ENCODE measurements around the gene TSTD1. TPM values are rescaled to one million over a fixed set of nuclear protein-coding genes. Genes with fewer than 3 reads are reported as not detected.
"Not testable (repeated sequence)": the region's sequence is repeated elsewhere in the genome, so short reads cannot be mapped to it uniquely, and the experiment has no call there.

The TSTD1 gene
- polyA plus RNA-seq, 3 donors: 61.6 to 79.0 (median 67.7) TPM

DNA sequence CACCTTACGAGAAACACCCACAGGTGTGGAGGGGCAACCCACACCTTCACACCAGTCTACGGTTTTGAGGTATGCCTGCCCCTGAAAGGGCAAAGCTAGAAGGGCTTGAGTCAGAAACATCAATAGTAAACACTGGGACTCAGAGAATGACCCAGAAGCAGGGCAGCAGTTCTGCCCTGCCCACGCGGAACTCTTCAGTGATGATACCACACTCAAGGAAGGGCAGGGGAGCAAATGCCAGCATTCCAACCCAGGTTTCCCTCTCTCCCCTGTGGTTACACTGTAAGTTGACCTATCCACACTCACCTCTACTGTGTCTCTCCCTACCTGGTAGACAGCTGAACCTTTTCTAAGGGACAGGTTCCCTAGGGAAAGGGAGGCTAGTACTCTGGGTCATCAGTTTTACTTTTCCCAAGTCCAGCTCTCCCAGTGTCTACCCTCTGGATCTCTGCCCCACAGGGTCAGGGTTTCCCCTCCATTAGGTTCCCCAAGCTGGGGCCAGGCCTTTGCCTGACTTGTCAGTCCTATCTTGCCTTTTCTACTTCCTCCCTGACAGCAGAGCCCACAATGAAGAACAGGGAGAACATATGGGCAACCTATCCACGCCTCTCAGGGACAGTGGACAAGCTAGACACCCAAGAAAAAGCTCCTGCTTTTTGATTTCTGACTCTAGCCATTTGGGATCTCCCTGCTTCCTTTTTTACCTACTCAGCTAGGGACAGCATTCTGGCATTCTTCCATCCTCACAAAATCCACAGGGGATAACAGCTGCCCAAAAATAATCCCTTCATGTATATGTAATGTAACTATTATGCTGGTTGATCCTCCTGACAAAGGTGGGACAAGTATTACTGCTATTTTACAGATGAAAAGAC is 20.8 kb downstream of the TSTD1 start:
- DNase-seq: no peak

DNA sequence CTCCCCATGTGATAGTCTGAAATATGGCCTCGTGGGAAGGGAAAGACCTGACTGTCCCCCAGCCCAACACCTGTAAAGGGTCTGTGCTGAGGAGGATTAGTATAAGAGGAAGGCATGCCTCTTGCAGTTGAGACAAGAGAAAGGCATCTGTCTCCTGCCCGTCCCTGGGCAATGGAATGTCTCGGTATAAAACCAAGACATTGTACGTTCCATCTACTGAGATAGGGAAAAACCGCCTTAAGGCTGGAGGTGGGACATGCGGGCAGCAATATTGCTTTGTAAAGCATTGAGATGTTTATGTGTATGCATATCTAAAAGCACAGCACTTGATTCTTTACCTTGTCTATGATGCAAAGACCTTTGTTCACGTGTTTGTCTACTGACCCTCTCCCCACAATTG is 21.6 kb downstream of the TSTD1 start:
- not testable (repeated sequence) for DNase-seq

DNA sequence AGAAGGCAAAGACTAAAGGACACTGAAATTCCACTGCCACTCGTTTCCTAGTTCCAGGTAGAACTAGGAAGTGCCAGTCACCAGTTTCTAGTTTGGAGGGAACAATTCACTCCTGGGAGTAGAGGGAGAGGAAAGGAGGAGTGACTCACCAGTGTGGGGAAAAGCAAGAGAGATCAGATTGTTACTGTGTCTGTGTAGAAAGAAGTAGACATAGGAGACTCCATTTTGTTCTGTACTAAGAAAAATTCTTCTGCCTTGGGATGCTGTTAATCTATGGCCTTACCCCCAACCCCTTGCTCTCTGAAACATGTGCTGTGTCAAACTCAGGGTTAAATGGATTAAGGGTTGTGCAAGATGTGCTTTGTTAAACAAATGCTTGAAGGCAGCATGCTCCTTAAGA is 22.1 kb downstream of the TSTD1 start:
- not testable (repeated sequence) for DNase-seq

DNA sequence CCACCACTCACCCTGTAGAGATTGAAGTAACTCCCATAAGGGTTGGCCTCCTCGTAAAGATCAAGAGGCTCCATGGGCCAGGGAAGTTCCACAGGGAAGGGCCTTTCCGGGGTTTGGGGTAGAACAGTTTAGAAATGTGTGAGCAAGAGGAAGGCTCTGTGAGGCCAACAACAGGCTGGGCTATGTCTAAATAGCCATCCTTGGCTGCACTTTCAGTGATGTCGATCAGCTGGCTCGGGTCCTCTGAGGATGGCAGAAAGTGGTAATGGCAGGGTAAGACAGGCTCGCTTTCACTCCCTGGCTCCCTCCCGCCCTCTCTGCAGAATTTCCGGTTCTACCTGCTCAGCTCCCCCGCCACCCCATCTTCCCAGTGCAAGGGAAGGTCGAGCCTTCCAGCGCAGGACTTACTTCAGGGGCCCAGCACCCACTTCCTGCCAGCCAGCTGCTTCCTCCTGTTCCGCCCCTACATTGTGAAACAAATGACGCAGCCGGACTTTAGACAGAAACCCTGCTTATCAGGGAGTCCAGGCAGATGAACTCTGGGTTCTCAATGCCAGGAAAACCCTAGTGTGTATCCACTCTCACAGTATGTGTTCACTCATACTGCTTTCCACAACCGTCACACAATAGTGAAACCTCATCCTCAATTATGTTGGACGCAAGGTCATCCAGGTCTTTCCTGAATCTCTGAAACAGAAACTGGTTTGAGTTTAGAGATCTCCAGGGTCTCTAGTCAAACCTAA is 25.1 kb downstream of the TSTD1 start:
- peak; percentile 58 for DNase-seq

DNA sequence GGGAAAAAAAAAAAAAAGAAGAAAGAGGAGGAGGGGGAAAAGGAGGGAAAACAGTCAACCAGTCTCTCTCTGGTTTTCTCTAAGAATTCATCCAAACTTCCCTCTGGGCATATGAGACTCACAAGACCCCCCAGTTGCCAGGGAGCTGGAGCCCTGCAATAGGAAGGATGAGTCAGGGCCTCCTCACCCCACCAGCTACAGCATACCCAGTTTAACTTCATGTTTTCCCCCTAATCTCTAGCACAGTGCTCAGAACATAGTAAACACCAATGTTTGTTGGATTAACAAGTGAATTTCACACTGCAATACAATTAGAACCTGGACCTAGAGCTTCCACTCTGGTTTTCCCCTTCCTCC is 25.7 kb downstream of the TSTD1 start:
- no peak for DNase-seq

DNA sequence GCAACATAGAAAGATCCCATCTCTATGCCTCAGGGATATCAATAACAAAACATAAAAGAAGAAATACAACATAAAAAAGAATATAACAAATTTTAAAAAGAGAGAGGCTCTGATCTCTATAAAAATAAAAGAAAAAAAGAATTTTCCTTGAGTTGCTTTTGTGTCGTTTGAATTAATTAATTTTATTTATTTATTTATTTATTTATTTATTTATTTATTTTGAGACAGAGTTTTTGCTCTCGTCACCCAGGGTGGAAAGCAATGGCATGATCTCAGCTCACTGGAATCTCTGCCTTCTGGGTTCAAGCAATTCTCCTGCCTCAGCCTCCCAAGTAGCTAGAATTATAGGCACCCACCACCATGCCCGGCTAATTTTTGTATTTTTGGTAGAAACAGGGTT is 26.3 kb downstream of the TSTD1 start:
- no peak for DNase-seq

DNA sequence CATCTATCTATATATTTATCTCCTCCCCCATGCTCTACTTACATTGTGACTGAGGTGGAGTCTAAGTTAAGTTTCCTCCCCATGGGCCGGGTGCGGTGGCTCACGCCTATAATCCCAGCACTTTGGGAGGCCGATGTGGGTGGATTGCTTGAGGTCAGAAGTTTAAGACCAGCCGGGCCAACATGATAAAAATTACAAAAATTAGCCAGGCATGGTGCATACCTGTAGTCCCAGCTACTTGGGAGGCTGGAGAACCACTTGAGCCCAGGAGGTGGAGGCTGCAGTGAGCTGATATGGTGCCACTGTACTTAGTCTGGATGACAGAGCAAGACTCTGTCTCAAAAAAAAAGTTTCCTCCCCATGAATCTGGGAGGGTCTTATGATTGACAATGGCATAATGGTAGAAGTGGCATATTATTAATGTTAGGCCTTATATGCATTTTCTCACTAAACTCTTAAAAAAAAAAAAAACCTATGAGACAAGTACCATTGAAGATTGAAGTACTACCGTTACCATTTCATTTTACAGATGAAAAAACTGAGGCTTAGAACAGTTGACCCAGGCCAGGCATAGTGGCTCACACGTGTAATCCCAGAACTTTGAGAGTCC is 29.1 kb downstream of the TSTD1 start:
- no peak for DNase-seq

DNA sequence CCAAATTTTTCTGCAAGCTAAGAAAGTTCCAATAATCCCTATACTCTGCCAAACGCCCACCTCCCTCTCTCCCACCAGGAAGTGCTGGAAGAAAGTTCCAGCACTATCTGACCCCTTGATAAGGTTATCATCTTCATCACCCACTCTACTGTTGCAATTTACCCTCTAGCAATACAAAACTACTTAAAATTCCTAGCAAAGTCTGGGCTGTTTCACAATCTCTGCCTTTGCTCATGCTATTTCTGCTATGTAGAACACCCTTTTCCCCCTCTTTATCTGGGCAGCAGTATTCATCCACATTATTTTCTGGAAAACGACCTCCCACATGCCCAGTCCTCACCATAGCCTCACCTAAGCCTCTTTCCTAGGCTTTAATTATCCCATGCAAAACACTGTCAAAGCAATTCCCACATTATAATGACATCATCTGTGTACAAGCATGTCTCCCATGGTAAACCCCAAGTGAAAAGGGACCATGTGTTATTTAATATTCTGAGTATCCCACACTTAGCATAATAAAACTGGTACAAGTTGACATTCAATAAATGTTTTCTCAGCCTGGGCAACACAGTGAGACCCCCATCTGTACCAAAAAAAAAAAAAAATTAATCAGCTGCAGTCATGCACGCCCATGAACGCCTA is 29.8 kb downstream of the TSTD1 start:
- DNase-seq: peak; percentile 26

DNA sequence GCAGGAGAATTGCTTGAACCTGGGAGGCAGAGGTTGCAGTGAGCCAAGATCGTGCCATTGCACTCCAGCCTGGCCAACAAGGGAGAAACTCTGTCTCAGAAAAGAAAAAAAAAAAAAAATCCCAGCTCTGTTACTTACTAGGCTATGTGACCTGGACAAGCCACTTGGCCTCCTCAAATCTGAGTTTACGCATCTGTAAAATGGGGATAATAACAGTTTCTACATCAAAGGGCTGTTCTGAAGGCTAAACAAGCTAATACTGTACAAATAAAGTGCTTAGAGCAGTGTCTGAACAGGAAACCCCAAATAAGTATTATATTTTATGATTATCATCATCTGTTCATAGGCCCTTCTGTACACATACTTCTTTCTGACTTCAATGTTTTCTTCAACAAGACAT is 31.4 kb downstream of the TSTD1 start:
- no peak for DNase-seq

DNA sequence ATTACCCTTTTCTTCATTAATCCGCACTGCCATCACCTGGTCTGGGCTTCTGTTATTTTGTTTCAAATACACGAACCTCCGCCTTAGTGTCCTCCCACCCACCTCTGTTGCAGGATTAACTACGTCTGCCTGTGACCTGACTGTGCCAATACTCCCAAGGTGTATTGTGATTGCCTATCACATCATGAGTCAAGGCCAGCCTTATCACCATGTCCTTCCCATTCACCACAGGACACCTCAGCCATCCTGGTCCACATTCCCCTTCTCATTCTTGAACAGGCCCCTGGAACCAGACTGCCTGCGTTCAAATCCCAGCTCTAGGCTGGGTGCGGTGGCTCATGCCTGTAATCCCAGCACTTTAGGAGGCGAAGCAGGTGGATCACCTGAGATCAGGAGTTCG is 32.2 kb downstream of the TSTD1 start:
- DNase-seq: no peak

DNA sequence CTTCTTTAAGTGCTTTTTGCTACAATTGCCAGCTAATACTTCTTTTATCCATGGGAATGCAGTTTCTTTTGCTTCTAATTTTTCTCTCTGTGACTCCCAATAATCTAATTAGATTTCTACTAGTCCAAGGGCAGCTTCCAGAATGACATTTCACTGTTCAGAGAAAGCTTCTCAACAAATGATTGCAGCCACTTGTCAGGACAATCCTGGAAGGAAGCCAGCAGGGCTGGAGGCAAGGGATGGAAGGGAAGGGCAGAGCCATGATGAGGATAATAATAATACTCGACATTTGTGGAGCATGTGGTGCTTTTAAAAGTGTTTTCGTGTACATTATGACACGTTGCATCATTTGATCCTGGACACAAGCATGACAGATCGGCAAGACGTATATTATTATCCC is 37.2 kb downstream of the TSTD1 start:
- no peak for DNase-seq

DNA sequence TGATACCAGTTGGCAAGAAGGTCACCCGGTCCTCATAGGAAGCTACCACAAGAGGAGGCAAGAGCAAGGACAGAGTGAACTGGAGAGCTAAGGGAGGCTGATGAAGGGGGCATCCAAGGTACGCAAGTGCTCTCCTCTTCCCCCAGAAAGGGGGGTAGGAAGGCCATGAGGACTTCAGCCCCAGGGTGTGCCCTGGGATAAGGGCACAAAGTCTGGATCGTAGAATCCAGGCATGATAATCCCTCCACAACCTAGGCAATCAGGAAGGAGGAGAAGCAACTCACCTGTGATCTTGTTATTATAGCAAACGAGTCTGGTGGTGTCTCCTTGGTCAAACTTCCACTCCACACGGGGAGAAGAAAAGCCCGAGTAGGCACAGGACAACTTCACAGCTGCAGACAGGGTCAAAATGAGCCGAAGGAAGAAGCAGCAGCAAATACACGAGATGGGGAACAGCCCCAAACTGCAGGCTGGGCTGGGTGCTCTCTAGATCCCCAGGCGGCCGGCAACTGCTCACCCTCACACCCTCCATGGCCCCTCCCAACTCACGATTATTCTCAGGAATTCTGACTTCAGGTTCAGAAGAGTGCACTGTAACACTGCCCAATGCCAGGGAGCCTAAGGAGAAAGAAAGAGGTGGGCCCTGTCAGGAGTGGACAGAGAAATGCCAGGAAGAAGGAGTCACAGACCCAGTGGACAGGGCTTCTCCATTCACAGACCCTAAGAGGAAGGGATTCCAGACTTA is 37.9 kb downstream of the TSTD1 start:
- no peak for DNase-seq

DNA sequence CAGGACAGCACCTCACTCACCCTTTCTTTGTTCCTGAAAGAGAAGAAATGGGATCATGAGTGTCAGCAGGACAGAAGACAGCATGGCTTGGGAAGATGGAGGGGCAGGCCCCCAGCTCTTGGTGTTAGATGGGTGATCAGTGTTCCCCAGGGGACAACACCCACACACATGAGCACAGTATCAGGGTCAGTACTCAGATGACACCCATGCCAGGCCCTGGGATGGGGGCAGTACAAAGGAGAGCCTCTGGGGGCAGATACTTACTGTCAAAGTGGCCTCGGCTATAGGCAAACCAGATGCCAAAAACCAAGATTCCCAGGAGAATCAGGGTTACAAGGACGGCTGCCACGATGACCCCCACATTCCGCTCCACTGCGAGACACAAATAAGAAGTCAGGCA is 39.4 kb downstream of the TSTD1 start:
- DNase-seq: no peak

DNA sequence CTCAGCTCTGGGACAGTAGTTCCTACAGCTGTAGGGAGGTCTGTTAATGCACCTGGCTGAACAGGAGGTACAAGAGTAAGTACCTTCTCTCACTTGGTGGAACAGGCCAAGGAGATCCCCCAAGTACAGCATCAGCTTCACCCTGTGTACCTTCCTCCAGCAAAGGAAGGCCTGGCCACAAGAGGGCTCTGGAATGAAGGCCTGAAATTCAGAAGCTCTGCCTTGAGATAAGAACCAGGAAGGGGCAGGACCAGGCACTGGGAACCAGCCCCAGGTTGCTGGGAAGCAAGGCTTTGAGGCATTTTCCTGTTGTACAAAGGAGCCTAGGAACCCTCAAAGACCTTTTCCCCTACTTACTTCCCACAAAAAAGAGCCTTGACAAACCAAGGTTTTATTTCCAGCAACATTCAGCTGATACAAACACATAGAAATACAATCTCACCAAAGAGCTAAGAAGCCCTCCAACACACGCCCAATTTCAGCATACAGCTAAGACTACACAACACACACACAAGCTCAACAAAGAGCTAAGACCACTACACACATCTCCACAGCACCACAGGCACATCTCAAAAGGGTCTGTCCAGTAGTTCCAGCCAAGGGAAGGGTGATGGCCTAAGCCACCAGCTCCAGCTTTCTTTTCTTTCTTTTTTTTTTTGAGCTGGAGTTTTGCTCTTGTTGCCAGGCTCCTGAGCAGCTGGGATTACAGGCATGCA is 41.3 kb downstream of the TSTD1 start:
- peak; percentile 38 for DNase-seq

DNA sequence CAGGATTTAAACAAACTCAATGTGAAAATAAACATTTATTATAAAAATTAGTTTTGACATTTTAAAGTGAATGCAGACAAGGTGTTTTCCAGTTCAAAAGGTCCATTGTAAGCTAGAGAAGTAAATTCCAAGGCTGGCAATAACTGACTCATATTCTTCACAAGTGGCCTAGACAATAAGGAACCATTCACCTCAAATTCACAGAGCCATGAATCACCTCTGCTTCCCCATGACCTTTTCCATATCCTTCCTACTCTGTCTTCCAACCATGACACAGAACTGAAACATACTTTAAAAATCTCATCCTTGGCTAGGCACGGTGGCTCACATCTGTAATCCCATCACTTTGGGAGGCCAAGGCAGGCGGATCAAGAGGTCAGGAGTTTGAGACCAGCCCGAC is 42.6 kb downstream of the TSTD1 start:
- DNase-seq: no peak

DNA sequence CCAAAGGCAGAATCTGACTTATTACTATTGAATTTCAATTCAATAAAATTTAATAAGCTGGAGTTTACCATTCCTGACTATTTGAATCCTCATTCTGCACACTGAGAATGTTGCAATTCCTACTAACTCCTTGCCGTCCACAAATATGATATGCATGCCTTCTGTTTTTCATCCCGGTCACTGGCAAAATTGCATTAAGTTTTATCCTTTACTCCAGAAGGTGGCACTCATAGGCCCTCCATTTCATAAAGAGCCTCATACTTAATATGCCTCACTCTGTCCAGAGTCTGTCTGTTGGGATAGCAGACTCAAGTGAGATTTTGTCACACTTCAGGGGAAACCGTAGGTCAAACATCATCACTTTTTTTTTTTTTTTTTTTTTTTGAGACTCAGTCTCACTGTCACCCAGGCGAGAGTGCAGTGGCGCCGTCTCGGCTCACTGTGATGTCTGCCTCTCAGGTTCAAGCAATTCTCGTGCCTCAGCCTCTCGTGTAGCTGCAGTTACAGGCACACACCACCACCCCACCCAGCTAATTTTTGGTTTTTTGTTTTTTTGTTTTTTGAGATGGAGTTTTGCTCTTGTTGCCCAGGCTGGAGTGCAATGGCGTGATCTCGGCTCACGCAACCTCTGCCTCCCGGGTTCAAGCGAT is 45.1 kb downstream of the TSTD1 start:
- no peak for DNase-seq

DNA sequence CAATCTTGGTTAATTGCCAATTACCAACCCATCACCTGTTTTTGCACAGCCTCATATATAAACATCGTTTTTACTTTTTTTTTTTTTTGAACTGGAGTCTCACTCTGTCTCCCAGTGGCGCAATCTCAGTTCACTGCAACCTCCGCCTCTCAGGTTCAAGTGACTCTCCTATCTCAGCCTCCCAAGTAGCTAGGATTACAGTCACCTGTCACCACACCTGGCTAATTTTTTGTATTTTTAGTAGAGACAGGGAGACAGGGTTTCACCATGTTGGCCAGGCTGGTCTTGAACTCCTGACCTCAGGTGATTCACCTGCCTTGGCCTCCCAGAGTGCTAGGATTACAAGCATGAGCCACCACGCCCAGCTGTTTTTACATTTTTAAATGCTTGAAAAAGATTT is 46.7 kb downstream of the TSTD1 start:
- DNase-seq: not testable (repeated sequence)
